Measurements from ENCODE around the gene SLAMF7. TPM values are rescaled to one million over a fixed set of nuclear protein-coding genes. Genes with fewer than 3 reads are reported as not detected.
"Not testable (repeated sequence)": the region's sequence is repeated elsewhere in the genome, so short reads cannot be mapped to it uniquely, and the experiment has no call there.

SLAMF7 gene
- total RNA-seq, 1 donor from 2014 or later: 18.4 TPM

DNA sequence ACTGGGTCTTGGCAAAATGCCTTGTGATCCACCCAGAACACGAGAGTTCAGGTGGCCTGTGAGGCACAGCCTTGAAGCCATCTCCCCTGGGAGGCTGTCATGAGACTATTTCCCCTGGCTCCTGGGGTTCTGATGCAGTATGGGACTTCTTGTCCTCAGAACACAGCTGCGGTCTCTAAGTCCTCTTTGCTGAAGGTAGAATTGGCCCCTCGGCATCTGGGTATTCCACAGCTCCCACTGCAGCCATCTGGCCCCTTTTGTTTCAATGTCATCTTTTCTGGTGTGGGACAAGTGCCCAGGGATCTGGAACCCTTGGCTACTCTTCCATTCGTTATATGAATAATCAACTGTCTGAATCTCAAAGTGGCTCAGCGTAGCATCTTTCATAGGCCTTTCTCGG is 39.9 kb downstream of the SLAMF7 start:
- peaks cover 34% of the 10 kb centered on the region for H3K4me1 Mint-ChIP-seq
- intact Hi-C loops (cut with micrococcal nuclease): loop anchor here (1.0 kb wide), 1 partner anchor 10 kb away; no protein-coding TSS in a partner anchor
- no peaks in the 10 kb centered on the region for H3K36me3 Mint-ChIP-seq (ENCODE audit: low read depth)
- H3K27me3 Mint-ChIP-seq: no peaks in the 10 kb centered on the region
- H3K9me3 Mint-ChIP-seq: no peaks in the 10 kb centered on the region
- DNase-seq: no peak
- no peak overlapping the region for H3K27ac Mint-ChIP-seq
- no peak overlapping the region for H3K4me3 Mint-ChIP-seq

DNA sequence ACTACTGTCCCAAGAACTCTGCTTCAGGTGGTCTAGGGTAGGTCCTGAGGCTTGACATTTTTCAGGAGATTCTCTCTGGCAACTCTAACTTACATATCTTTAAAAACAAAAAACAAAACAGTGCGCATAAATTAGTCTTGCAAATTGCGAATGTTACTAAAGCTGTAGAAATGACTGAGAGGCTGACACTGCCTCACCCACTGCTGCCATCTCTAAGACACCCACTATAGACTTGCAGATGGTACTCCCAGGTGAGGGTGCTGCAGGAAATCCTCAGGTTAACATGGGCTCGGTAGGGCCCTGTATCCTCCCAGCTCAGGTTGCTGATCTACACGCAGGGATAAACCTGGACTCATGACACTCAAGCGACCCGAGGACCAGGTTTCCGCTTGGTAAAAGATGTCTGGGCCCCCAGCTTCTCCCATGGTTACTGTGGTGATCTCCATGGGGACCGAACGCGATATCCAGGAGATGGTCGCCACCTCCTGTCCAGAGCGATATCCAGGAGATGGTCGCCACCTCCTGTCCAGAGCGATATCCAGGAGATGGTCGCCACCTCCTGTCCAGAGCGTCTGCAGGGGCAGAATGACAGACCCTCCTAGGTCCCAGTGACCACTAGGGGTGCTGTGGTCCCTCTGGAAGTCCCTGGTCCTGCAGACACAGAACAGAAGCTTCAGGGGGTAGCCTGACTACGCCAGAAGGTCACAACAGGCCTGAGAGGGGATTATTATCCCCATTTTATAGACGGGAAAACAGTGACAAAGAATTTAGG is 40.8 kb downstream of the SLAMF7 start:
- Mint-ChIP-seq H3K36me3 (ENCODE audit: low read depth) (no peaks in the 10 kb centered on the region), H3K27me3 (peaks cover 3% of the 10 kb centered on the region), H3K4me3 (no peak overlapping the region), H3K27ac (no peak overlapping the region), H3K9me3 (no peaks in the 10 kb centered on the region), H3K4me1 (peaks cover 28% of the 10 kb centered on the region)
- intact Hi-C loops (cut with micrococcal nuclease): loop anchor here (1.0 kb wide), 1 partner anchor 9 kb away; no protein-coding TSS in a partner anchor
- peak; percentile 72 for DNase-seq

DNA sequence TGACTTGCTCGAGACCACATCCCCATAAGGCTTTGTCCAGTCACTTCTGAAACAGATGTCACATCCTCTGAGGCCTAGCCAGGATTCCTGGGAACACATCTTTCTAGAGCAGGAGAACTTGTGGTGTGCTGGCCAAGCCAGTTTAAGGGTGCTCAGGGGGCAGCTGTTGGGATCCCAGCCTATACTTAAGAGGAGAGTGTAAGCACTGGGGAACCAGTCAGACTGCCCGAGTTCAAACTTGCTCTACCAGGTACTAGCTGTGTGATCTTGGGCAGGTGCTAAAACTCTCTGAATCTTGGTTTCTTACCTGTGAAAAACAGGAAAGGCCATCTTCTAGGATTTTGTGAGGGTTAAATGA is 41.3 kb downstream of the SLAMF7 start:
- Mint-ChIP-seq H3K27me3 (peaks cover 7% of the 10 kb centered on the region), H3K36me3 (ENCODE audit: low read depth) (no peaks in the 10 kb centered on the region), H3K4me3 (no peak overlapping the region), H3K4me1 (peaks cover 22% of the 10 kb centered on the region), H3K9me3 (no peaks in the 10 kb centered on the region), H3K27ac (no peak overlapping the region)
- peak; percentile 55 for DNase-seq
- intact Hi-C loops (cut with micrococcal nuclease): no loop called here

DNA sequence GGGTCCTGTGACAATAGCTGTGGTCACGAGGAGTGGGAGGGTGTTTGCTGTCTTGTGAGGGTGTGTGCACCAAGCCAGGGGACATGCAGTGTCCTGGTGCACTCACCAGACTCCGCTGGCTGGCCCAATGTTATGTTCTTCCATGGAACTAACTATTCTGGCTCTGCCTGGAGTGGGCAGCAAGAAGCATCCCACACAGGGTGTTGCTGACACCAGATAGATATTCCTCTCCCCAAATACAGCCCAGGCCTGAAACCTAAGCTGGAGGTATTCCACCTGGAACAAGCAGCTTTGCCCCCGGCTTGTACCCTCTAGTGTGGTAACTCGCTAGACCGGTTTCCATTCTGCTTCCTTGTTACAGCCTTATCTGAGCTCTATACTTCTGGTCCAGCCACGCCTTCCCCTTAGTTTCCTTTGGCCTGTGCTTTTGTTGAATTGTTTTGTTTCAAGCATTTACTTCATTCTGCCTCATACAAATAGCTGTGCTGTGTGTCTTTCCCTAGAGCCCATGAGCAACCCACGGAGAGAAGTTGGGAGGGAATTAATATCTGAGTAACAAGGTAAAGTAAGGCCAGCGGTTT is 42.2 kb downstream of the SLAMF7 start:
- DNase-seq: peak; percentile 53
- H3K27ac Mint-ChIP-seq: peak overlapping the region; percentile 48
- intact Hi-C loops (cut with micrococcal nuclease): no loop called here
- H3K27me3 Mint-ChIP-seq: peaks cover 8% of the 10 kb centered on the region
- no peaks in the 10 kb centered on the region for H3K9me3 Mint-ChIP-seq
- peaks cover 18% of the 10 kb centered on the region for H3K4me1 Mint-ChIP-seq
- no peaks in the 10 kb centered on the region for H3K36me3 Mint-ChIP-seq (ENCODE audit: low read depth)
- no peak overlapping the region for H3K4me3 Mint-ChIP-seq

DNA sequence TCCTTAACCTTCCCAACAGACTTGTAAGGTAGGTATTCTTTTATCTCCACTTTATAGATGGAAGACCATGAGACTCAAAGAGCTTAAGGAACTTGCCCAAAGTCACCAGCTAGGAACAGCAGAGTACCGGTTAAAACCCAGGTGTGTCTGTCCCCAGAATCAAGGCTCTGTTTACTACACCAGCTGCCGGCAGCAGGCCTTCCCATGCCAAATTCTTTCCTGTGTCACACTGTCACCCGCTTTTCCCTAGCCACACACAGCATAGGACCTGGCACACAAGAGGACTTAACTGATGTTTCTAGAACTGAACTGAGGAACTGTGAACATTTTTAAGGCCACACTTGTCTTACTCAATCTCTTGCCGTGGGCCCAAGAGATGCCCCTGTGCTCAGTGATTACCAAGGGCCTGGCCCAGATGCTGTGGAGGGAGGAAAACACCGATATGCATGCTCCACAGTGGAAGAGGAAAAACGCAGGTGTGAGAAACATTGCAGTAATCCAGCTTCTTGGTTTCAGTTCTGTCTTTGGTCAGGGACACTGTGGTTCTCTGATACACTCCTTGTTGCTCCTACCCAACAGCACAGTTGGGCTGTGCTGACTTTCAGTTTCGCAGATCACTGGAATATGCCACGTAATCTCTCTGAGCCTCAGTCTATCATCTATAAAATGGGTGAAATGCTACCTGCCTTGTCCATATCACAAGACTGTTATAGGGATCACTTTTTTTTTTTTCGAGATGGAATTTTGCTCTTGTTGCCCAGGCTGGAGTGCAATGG is 43.1 kb downstream of the SLAMF7 start:
- intact Hi-C loops (cut with micrococcal nuclease): no loop called here
- Mint-ChIP-seq H3K4me3 (peak overlapping the region; percentile 43), H3K9me3 (no peaks in the 10 kb centered on the region), H3K27ac (peak overlapping the region; percentile 48), H3K4me1 (peaks cover 17% of the 10 kb centered on the region), H3K27me3 (peaks cover 12% of the 10 kb centered on the region), H3K36me3 (ENCODE audit: low read depth) (no peaks in the 10 kb centered on the region)
- DNase-seq: peak; percentile 82

DNA sequence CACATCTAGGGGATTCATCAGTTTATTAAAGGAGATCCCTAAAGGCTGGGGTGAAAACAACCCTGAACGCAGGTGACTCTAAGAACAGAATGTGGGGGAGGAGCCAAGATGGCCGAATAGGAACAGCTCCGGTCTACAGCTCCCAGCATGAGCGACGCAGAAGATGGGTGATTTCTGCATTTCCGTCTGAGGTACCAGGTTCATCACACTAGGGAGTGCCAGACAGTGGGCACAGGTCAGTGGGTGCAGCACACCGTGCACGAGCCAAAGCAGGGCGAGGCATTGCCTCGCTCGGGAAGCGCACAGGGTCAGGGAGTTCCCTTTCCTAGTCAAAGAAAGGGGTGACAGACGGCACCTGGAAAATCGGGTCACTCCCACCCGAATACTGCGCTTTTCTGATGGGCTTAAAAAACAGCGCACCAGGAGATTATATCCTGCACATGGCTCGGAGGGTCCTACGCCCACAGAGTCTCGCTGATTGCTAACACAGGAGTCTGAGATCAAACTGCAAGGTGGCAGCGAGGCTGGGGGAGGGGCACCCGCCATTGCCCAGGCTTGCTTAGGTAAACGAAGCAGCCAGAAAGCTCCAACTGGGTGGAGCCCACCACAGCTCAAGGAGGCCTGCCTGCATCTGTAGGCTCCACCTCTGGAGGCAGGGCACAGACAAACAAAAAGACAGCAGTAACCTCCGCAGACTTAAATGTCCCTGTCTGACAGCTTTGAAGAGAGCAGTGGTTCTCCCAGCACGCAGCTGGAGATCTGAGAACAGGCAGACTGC is 44.1 kb downstream of the SLAMF7 start:
- H3K4me3 Mint-ChIP-seq; DNase-seq; H3K27ac Mint-ChIP-seq; H3K36me3 Mint-ChIP-seq (ENCODE audit: low read depth); H3K9me3 Mint-ChIP-seq; intact Hi-C loops (cut with micrococcal nuclease): not testable (repeated sequence)
- peaks cover 13% of the 10 kb centered on the region for H3K4me1 Mint-ChIP-seq
- H3K27me3 Mint-ChIP-seq: peaks cover 12% of the 10 kb centered on the region

DNA sequence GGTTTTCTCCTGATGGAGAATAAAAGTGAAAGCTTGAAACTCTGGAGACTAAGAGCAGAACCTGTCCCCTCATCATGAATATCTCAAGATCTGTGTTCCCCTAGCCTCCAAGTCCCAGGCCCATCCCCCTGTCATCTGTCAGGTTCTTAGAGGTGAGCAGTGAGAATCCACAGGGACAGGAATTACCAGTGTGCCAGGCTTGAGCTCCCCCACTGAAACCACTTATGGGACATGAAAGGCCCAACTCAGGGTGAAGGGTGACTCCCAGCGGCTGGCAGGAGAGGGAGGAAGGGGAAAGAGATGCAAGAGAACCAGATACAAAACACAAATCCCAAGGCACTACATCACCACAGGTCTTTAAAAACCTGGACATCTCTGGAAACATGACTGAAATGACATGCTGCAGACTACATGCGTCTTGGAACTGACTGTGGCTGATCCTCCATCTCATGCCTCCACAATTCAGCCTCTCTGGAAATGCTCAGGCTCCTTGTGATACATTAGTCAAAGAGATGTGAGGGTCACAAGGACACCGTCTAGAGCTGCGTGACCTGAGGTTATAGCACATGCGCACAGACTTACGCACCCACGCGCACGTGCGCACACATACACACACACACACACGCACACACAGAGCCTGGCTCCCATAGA is 50.1 kb downstream of the SLAMF7 start:
- Mint-ChIP-seq H3K27ac (no peak overlapping the region), H3K4me3 (no peak overlapping the region), H3K36me3 (ENCODE audit: low read depth) (no peaks in the 10 kb centered on the region), H3K27me3 (peaks cover 11% of the 10 kb centered on the region), H3K9me3 (no peaks in the 10 kb centered on the region), H3K4me1 (no peaks in the 10 kb centered on the region)
- intact Hi-C loops (cut with micrococcal nuclease): loop anchor here (1.0 kb wide), 1 partner anchor 10 kb away; no protein-coding TSS in a partner anchor
- DNase-seq: peak; percentile 53

DNA sequence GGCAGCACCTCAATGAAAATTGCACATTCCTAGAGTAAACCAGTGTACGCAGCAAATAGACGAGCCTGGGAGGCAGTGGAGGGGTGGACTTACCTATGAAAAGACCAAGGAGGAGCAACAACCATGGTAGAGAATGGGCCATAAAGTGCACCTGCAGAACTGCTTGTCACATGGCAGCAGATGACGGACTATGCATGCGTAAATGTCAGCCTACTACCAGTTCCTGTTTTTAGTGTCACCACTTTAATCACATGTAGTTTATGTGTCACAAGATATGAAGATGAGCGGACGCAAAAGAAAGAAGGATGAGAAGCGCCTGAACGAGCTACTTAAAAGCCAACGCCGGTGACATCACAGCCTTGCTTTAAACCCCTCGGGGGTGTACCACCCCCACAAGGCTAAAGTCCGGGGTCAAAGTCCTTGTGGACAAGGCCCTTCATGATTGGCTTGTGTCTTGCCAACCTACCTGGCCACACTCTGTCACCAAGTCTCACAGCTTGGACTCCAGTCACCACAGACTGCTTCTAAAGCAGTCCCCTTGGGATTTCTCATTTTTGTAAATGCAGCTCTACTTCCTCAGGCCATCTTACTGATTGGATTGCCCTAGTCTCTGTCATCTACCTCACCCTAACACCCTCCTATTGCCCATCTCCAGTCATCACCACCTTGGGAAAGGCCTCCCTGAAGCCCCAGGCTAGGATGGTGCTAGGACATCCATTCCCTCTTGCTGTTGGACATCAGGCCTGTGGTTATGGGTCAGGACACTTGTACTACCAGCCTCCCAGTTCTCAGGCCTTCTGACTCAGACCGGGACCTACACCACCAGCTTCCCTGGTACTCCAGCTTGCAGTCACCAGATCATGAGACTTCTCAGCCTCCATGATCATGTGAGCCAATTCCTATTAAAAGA is 50.9 kb downstream of the SLAMF7 start:
- Mint-ChIP-seq H3K27me3 (peaks cover 8% of the 10 kb centered on the region), H3K9me3 (no peaks in the 10 kb centered on the region), H3K4me1 (no peaks in the 10 kb centered on the region), H3K36me3 (ENCODE audit: low read depth) (no peaks in the 10 kb centered on the region), H3K4me3 (no peak overlapping the region), H3K27ac (no peak overlapping the region)
- peak; percentile 55 for DNase-seq
- intact Hi-C loops (cut with micrococcal nuclease): loop anchor here (1.0 kb wide), 1 partner anchor 11 kb away; no protein-coding TSS in a partner anchor

DNA sequence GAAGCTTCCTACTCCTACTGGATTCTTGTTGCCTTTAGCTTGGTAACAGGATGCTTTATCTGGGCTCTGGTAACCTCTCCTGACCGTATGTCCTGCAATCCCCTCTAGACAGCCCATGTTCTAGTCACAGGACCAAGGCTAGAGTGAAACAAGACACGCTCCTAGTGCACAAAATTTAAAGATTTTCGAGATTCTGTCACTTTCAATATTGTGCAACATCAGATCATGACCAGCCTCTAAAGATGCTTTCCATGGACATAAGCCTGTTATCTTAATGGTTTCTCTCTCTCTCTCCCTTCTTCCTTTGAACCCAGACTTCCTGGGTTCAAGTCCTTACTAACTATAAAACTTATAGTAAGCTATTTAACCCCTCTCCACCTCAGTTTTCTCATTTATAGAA is 55.3 kb downstream of the SLAMF7 start:
- Mint-ChIP-seq H3K36me3 (ENCODE audit: low read depth) (no peaks in the 10 kb centered on the region), H3K9me3 (no peaks in the 10 kb centered on the region), H3K27me3 (no peaks in the 10 kb centered on the region), H3K4me3 (no peak overlapping the region), H3K27ac (no peak overlapping the region), H3K4me1 (peaks cover 40% of the 10 kb centered on the region)
- intact Hi-C loops (cut with micrococcal nuclease): no loop called here
- DNase-seq: no peak

DNA sequence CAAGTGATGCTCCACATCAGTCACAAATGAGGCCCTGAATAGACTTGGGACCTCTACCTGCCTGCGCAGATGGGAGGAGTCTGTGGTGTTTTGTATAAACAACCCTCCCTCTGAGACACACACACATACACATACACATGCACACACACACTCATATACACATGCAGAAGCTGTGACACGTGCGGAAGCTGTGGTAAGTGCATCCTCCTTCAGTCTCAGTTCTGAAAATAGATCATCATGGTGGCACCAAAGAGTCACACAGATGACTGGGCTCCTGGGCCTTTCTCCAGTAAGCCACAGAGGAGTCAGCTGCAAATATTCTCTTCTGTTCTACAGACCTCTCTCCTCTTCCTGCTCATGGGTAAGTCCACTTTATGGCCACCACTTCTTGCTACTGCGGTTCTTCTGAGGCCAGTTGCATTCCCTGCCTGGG is 56.9 kb downstream of the SLAMF7 start, which contains the start of gene LY9:
Gene LY9 (plus strand): TSS at position 224 of the 433 bp plus-strand sequence. CDS start 14 bp downstream, at position 238.
- intact Hi-C loops (cut with micrococcal nuclease): loop anchor here (2.0 to 5.0 kb wide), 2 partner anchors 43 to 54 kb away; no protein-coding TSS in a partner anchor
- H3K4me1 Mint-ChIP-seq: peaks cover 54% of the 10 kb centered on the region
- H3K27me3 Mint-ChIP-seq: peaks cover 4% of the 10 kb centered on the region

DNA sequence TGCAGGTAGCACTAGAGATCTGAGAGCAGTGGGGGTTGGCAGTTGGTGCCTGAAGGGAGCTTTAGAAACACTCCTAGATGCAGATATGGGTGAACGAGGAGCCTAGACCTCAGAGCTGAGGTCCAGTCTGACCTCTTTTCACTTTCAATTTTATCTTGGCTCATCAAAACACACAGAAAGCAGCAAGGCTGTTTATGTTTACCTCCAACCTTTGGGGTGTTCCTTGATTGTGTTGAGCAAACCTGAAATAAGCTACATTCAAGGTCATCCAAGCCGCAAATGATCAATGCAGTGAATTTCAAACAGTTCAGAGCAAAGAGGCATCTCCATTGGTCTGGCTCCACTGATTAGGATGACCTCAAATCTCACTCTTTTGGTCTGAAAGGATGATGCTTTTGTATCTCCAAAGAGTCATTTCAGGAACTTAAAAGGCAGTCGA is 58.2 kb downstream of the SLAMF7 start:
- Mint-ChIP-seq H3K9me3 (no peaks in the 10 kb centered on the region), H3K4me3 (peak overlapping the region; percentile 83), H3K36me3 (ENCODE audit: low read depth) (peaks cover 7% of the 10 kb centered on the region), H3K27ac (peak overlapping the region; percentile 27), H3K4me1 (peaks cover 62% of the 10 kb centered on the region), H3K27me3 (peaks cover 4% of the 10 kb centered on the region)
- intact Hi-C loops (cut with micrococcal nuclease): loop anchor here (2.0 to 5.0 kb wide), 2 partner anchors 42 to 55 kb away; no protein-coding TSS in a partner anchor
- peak; percentile 59 for DNase-seq

More for the DNA sequence above, 56.9 kb downstream of the SLAMF7 start, which contains the start of gene LY9:
- Mint-ChIP-seq H3K9me3 (no peaks in the 10 kb centered on the region), H3K36me3 (ENCODE audit: low read depth) (peaks cover 5% of the 10 kb centered on the region), H3K4me3 (peak within 1 kb of the TSS; percentile 83), H3K27ac (peak within 1 kb of the TSS; percentile 83)
- peak; percentile 93 for DNase-seq

DNA sequence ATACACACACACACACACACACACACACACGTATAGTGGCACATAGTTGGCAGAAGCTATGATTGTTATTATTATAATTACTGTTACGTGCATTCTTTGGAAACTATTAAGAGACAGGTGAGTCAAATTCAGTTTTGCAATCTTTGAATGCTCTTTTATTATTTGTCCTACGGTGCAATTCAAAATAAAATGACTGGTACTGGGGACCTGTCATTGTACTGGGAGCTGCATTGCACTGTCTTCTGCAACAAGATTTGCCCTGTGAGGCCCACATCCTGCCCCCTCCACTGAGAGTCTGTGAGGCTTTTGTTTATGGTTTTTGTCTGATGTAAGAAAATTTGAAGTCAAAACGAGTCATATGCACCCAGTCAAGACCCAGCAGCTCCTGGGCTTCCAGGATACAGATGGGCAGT is 58.8 kb downstream of the SLAMF7 start:
- H3K36me3 Mint-ChIP-seq (ENCODE audit: low read depth): peaks cover 10% of the 10 kb centered on the region
- peaks cover 62% of the 10 kb centered on the region for H3K4me1 Mint-ChIP-seq
- DNase-seq: peak; percentile 87
- peaks cover 4% of the 10 kb centered on the region for H3K27me3 Mint-ChIP-seq
- H3K9me3 Mint-ChIP-seq: no peaks in the 10 kb centered on the region
- peak overlapping the region; percentile 83 for H3K4me3 Mint-ChIP-seq
- intact Hi-C loops (cut with micrococcal nuclease): loop anchor here (2.0 to 5.0 kb wide), 2 partner anchors 41 to 56 kb away; no protein-coding TSS in a partner anchor
- H3K27ac Mint-ChIP-seq: no peak overlapping the region
